Endodermal cell (in vitro differentiated cells): ENCODE data around the gene GALNT18. TPM values are rescaled to one million over a fixed set of nuclear protein-coding genes. Genes with fewer than 3 reads are reported as not detected.

Experiments used
- DNase-seq: peaks from one replicate; pipeline ENCODE4 v3.0.0-alpha.2; 2017
- H3K27ac ChIP-seq: 2 replicates; pipeline ENCODE4 v1.5.1; 2013; ENCODE audit warnings: mild to moderate bottlenecking, low read depth, low read length, moderate library complexity
- H3K27me3 ChIP-seq: 2 replicates; pipeline ENCODE4 v1.6.1; 2013; ENCODE audit warnings: mild to moderate bottlenecking, low read length, moderate library complexity; ENCODE audit not compliant: insufficient read depth, control insufficient read depth, poor library complexity, severe bottlenecking
- H3K36me3 ChIP-seq: 2 replicates; pipeline ENCODE4 v1.7.0; 2013; ENCODE audit warnings: mild to moderate bottlenecking, low read length, moderate library complexity; ENCODE audit not compliant: control insufficient read depth, insufficient read depth
- H3K4me1 ChIP-seq: one replicate; pipeline ENCODE4 v1.7.0; 2013; ENCODE audit warnings: low read length; ENCODE audit not compliant: control insufficient read depth, insufficient read depth
- H3K4me3 ChIP-seq: 2 replicates; pipeline ENCODE4 v1.5.1; 2013; ENCODE audit warnings: mild to moderate bottlenecking, low read length, moderate library complexity
- H3K9ac ChIP-seq: 2 replicates; pipeline ENCODE4 v1.6.1; 2013; ENCODE audit warnings: mild to moderate bottlenecking, low read length, moderate library complexity; ENCODE audit not compliant: poor library complexity, severe bottlenecking; ENCODE audit errors: extremely low read depth
- H3K9me3 ChIP-seq: 2 replicates; pipeline ENCODE4 v1.6.1; 2013; ENCODE audit warnings: mild to moderate bottlenecking, low read length, moderate library complexity; ENCODE audit not compliant: control insufficient read depth
- H3K27ac Mint-ChIP-seq: 2 replicates; pipeline ENCODE4 v1.8.0; 2020; ENCODE audit warnings: mixed read lengths
- H3K27me3 Mint-ChIP-seq: 2 replicates; pipeline ENCODE4 v1.8.0; 2021; ENCODE audit warnings: mild to moderate bottlenecking, mixed read lengths; ENCODE audit not compliant: insufficient read depth
- H3K36me3 Mint-ChIP-seq: 2 replicates; pipeline ENCODE4 v1.8.0; 2020; ENCODE audit warnings: low read depth, mixed read lengths
- H3K4me1 Mint-ChIP-seq: 2 replicates; pipeline ENCODE4 v1.8.0; 2020; ENCODE audit warnings: mixed read lengths
- H3K4me3 Mint-ChIP-seq: 2 replicates; pipeline ENCODE4 v1.8.0; 2020; ENCODE audit warnings: mild to moderate bottlenecking, moderate library complexity, mixed read lengths
- H3K9me3 Mint-ChIP-seq: 2 replicates; pipeline ENCODE4 v1.8.0; 2020; ENCODE audit warnings: mild to moderate bottlenecking, mixed read lengths
- CTCF ChIP-seq: fragments of 200-600 bp; sonication (generic); conservative IDR thresholded peaks from 2 replicates; pipeline ENCODE4 v1.5.0; 2021; ENCODE audit warnings: antibody characterized with exemption, mild to moderate bottlenecking
- WGBS, 2 experiments: methylation state at CpG; one replicate each; pipeline versions ENCODE4 v1.1.5 to v1.1.7; 2013; ENCODE audit warnings: missing lambda C conversion rate in 2 of 2, mixed read lengths in 1 of 2; ENCODE audit not compliant: insufficient coverage in 1 of 2, insufficient read length in 1 of 2; 5-methylcytosine and 5-hydroxymethylcytosine counted together
- total RNA-seq, 2 donors: library from RNA; stranded (reverse); fragmentation: NEBNext Ultra II Directional in 1 of 2; extraction: Animal tissue kit (Norgen Biotek cat#: 25700) in 1 of 2; gene quantifications; 2 replicates in 1 of 2; 3 replicates in 1 of 2; pipeline ENCODE4 v1.2.1, GENCODE V29; 2021

GALNT18 gene
- total RNA-seq, 2 donors from 2014 or later: 5.1 to 9.9 TPM

GRCh38 chr11:11293798-11294550 lies 327.8 kb downstream of the GALNT18 start:
- no peak for TF ChIP-seq CTCF

GRCh38 chr11:11292839-11293238 lies 329.0 kb downstream of the GALNT18 start:
- no peak overlapping the region for H3K9ac ChIP-seq
- 88 to 93% methylated on average over 6 to 12 of the region's 12 CpGs for WGBS, 2 experiments
- no peaks in the 10 kb centered on the region for H3K9me3 ChIP-seq
- H3K27ac ChIP-seq: no peak overlapping the region
- Mint-ChIP-seq H3K27me3 (no peaks in the 10 kb centered on the region), H3K4me3 (no peak overlapping the region), H3K4me1 (peaks cover 44% of the 10 kb centered on the region), H3K9me3 (no peaks in the 10 kb centered on the region), H3K27ac (no peak overlapping the region), H3K36me3 (no peaks in the 10 kb centered on the region)
- TF ChIP-seq CTCF: no peak
- H3K36me3 ChIP-seq: no peaks in the 10 kb centered on the region
- no peak overlapping the region for H3K4me3 ChIP-seq
- DNase-seq: no peak
- H3K4me1 ChIP-seq: peaks cover 8% of the 10 kb centered on the region
- no peaks in the 10 kb centered on the region for H3K27me3 ChIP-seq

More at GRCh38 chr11:11293798-11294550, 327.8 kb downstream of the GALNT18 start:
- Histone ChIP-seq H3K4me3 (no peak overlapping the region), H3K9ac (no peak overlapping the region), H3K9me3 (no peaks in the 10 kb centered on the region), H3K27ac (no peak overlapping the region), H3K27me3 (no peaks in the 10 kb centered on the region), H3K36me3 (no peaks in the 10 kb centered on the region), H3K4me1 (peaks cover 6% of the 10 kb centered on the region)
- WGBS, 2 experiments: 87 to 95% methylated on average over 3 to 5 of the region's 5 CpGs
- no peaks in the 10 kb centered on the region for H3K36me3 Mint-ChIP-seq
- H3K9me3 Mint-ChIP-seq: no peaks in the 10 kb centered on the region
- no peaks in the 10 kb centered on the region for H3K27me3 Mint-ChIP-seq
- H3K4me3 Mint-ChIP-seq: no peak overlapping the region
- peak overlapping the region; percentile 52 for H3K27ac Mint-ChIP-seq
- no peak for DNase-seq
- peaks cover 41% of the 10 kb centered on the region for H3K4me1 Mint-ChIP-seq

- peaks cover 44% of the 10 kb centered on the region for H3K4me1 Mint-ChIP-seq
- DNase-seq: no peak
- Histone ChIP-seq H3K9ac (no peak overlapping the region), H3K27me3 (no peaks in the 10 kb centered on the region), H3K4me1 (peaks cover 12% of the 10 kb centered on the region), H3K4me3 (no peak overlapping the region), H3K36me3 (no peaks in the 10 kb centered on the region), H3K27ac (no peak overlapping the region), H3K9me3 (no peaks in the 10 kb centered on the region)
- no peak overlapping the region for H3K27ac Mint-ChIP-seq
- H3K9me3 Mint-ChIP-seq: no peaks in the 10 kb centered on the region
- TF ChIP-seq CTCF: no peak
- H3K4me3 Mint-ChIP-seq: no peak overlapping the region
- peaks cover 2% of the 10 kb centered on the region for H3K27me3 Mint-ChIP-seq
- 82 to 100% methylated on average over 2 to 5 of the region's 5 CpGs for WGBS, 2 experiments
- H3K36me3 Mint-ChIP-seq: no peaks in the 10 kb centered on the region
Observed at GRCh38 chr11:11291041-11292015, 330.5 kb downstream of the GALNT18 start.
